Parathyroid adenoma (tissue), 2 donors: ENCODE data around the gene PLEKHA7.
"Not testable (repeated sequence)": the region's sequence is repeated elsewhere in the genome, so short reads cannot be mapped to it uniquely, and the experiment has no call there.

Experiments
- H2AFZ ChIP-seq: fragments of 300-600 bp; sonication (generic); one replicate; pipeline ENCODE4 v1.7.0; 2017; ENCODE audit warnings: antibody characterized with exemption, mild to moderate bottlenecking
- H3K27ac ChIP-seq: fragments of 300-600 bp; sonication (generic); one replicate; pipeline ENCODE4 v1.7.0; 2017
- H3K27me3 ChIP-seq: fragments of 300-600 bp; sonication (generic); one replicate; pipeline ENCODE4 v1.7.0; 2017; ENCODE audit warnings: low read length; ENCODE audit not compliant: control insufficient read depth, insufficient read depth
- H3K36me3 ChIP-seq: fragments of 300-600 bp; sonication (generic); one replicate; pipeline ENCODE4 v1.7.0; 2017; ENCODE audit warnings: low read length; ENCODE audit not compliant: control insufficient read depth, insufficient read depth
- H3K4me1 ChIP-seq: fragments of 300-600 bp; sonication (generic); one replicate; pipeline ENCODE4 v1.7.0; 2017; ENCODE audit warnings: control low read depth
- H3K4me2 ChIP-seq: fragments of 300-600 bp; sonication (generic); one replicate; pipeline ENCODE4 v1.7.0; 2017; ENCODE audit warnings: low read length
- H3K4me3 ChIP-seq: fragments of 300-600 bp; sonication (generic); one replicate; pipeline ENCODE4 v1.7.0; 2017; ENCODE audit warnings: low read depth, low read length
- H3K79me2 ChIP-seq: fragments of 300-600 bp; sonication (generic); one replicate; pipeline ENCODE4 v1.7.0; 2017; ENCODE audit warnings: control low read depth
- H3K9ac ChIP-seq: fragments of 300-600 bp; sonication (generic); one replicate; pipeline ENCODE4 v1.7.0; 2017; ENCODE audit warnings: mild to moderate bottlenecking
- H3K9me3 ChIP-seq: fragments of 300-600 bp; sonication (generic); one replicate; pipeline ENCODE4 v1.7.0; 2017; ENCODE audit warnings: low read length; ENCODE audit not compliant: control insufficient read depth
- TF ChIP-seq, protein P1 (sequence below): fragments of 300-600 bp; sonication (generic); IDR thresholded peaks from one replicate; pipeline ENCODE4 v1.7.0; 2017; ENCODE audit warnings: antibody characterized with exemption, mild to moderate bottlenecking
- donor health status: primary hyperparathyroidism.

PLEKHA7 gene

DNA sequence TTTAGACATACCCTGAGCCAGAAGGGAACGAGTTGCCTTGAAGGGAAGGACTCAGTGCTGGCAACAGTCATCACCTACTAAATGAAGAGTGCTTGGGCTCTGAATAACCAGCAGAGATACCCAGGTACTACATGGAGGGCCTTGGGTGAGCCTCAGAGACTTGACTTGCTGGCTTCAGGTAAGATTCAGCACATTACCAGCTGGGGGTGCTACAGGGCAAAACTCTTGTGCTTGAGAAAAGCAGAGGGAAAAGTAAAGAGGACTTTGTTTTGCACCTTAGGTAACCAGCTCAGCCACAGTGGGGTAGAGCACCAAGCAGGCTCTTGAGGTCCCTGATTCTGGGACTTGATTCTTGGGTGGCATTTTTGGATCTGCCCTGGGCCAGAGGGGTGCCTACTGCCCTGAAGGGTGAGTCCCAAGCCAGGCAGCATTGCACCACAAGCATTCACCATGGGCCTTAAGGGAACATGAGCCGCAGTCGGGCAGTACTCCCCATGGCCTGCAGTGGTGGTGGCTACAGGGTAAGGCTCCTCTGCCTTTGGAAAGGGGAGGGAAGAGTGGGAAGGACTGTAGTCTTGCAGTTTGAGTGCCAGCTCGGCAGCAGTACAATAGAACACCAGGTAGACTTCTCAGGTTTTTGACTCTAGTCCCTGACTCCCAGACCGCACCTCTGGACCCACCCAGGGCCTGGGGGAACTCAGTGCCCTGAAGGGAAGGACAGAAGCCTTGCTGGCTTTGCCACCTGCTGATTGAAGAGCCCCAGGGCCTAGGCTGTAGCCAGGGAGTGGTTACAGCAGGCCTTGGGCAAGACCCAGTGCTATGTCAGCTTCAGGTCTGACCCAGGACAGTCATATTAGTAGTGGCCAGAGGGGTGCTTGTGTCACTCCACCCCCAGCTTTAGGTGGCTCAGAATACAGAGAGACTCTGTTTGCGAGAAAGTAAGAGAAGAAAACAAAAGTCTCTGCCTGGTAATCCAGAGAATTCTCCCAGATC lies 22.7 kb upstream of the PLEKHA7 start:
- H3K9me3 ChIP-seq: no peaks in the 10 kb centered on the region
- no peak overlapping the region for H3K4me3 ChIP-seq
- H3K9ac ChIP-seq: no peak overlapping the region
- no peaks in the 10 kb centered on the region for H3K36me3 ChIP-seq
- H3K4me2 ChIP-seq: no peak overlapping the region
- TF ChIP-seq, protein P1, sequence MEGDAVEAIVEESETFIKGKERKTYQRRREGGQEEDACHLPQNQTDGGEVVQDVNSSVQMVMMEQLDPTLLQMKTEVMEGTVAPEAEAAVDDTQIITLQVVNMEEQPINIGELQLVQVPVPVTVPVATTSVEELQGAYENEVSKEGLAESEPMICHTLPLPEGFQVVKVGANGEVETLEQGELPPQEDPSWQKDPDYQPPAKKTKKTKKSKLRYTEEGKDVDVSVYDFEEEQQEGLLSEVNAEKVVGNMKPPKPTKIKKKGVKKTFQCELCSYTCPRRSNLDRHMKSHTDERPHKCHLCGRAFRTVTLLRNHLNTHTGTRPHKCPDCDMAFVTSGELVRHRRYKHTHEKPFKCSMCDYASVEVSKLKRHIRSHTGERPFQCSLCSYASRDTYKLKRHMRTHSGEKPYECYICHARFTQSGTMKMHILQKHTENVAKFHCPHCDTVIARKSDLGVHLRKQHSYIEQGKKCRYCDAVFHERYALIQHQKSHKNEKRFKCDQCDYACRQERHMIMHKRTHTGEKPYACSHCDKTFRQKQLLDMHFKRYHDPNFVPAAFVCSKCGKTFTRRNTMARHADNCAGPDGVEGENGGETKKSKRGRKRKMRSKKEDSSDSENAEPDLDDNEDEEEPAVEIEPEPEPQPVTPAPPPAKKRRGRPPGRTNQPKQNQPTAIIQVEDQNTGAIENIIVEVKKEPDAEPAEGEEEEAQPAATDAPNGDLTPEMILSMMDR: no peak
- no peak overlapping the region for H2AFZ ChIP-seq
- no peaks in the 10 kb centered on the region for H3K4me1 ChIP-seq
- H3K79me2 ChIP-seq: no peaks in the 10 kb centered on the region
- no peak overlapping the region for H3K27ac ChIP-seq
- no peaks in the 10 kb centered on the region for H3K27me3 ChIP-seq

DNA sequence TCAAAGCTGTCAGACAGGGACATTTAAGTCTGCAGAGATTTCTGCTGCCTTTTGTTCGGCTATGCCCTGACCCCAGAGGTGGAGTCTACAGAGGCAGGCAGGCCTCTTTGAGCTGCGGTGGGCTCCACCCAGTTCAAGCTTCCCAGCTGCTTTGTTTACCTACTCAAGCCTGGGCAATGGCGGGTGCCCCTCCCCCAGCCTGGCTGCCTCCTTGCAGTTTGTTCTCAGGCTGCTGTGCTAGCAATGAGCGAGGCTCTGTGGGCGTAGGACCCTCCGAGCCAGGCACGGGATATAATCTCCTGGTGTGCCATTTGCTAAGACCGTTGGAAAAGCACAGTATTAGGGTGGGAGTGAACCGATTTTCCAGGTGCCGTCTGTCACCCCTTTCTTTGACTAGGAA lies 19.8 kb upstream of the PLEKHA7 start:
- not testable (repeated sequence) for H3K9ac ChIP-seq, H3K27ac ChIP-seq, H3K4me3 ChIP-seq, H3K36me3 ChIP-seq, H2AFZ ChIP-seq, H3K79me2 ChIP-seq, H3K9me3 ChIP-seq, H3K4me1 ChIP-seq, H3K27me3 ChIP-seq, H3K4me2 ChIP-seq

DNA sequence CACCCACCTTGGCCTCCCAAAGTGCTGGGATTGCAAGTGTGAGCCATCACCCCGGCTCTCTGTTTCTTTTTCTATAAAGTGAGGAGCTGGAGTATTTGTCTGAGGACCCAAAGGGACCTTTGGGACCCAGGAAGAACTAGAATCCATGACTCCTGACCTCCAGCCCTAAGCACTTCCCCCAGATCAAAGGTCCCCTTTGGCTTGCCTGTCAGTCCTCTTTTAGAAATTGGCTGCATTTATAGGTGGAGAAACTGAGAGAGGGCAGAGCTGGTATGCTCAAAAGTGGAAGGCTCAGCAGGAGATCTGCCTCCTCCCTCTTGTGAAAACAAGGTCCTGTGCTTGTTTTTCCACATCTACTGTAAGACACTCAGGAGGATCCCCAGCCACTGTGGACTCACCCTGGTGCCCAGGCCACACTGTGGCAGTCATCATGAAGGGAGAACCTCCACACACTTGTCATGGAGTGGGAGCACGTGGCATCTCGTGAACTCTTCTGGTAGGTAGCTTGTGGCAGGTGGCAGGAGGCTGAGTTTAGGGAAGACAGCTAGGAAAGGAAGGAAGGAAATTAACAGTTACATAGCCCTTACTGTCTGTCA lies 12.4 kb upstream of the PLEKHA7 start:
- Histone ChIP-seq H3K4me2 (no peak overlapping the region), H3K9ac (no peak overlapping the region), H3K4me1 (no peaks in the 10 kb centered on the region), H3K4me3 (no peak overlapping the region), H3K79me2 (no peaks in the 10 kb centered on the region), H3K9me3 (no peaks in the 10 kb centered on the region), H2AFZ (no peak overlapping the region), H3K27me3 (no peaks in the 10 kb centered on the region), H3K36me3 (no peaks in the 10 kb centered on the region), H3K27ac (no peak overlapping the region)
- TF ChIP-seq, protein P1: no peak

DNA sequence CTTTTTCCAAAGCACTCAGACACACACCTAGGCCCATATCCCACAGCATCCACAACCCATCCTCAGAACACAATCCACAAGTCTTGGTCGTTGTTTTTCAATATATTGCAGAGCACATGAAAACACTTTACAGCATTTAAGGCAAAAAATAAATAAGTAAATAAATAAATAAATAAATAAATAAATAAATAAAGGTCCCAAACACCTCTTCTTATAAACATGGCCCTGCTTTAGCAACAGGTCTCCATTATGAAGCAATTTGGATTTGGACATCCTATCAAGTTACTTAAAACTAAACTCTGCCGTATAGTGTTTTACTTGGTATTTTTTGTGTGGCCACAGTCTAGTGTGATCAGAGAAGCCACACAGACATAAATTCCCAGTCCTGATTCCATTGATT lies 10.7 kb upstream of the PLEKHA7 start:
- no peaks in the 10 kb centered on the region for H3K79me2 ChIP-seq
- H3K27me3 ChIP-seq: no peaks in the 10 kb centered on the region
- H3K27ac ChIP-seq: no peak overlapping the region
- TF ChIP-seq, protein P1: no peak
- no peak overlapping the region for H3K4me2 ChIP-seq
- H2AFZ ChIP-seq: no peak overlapping the region
- no peaks in the 10 kb centered on the region for H3K4me1 ChIP-seq
- no peaks in the 10 kb centered on the region for H3K36me3 ChIP-seq
- H3K9me3 ChIP-seq: no peaks in the 10 kb centered on the region
- no peak overlapping the region for H3K4me3 ChIP-seq
- no peak overlapping the region for H3K9ac ChIP-seq

DNA sequence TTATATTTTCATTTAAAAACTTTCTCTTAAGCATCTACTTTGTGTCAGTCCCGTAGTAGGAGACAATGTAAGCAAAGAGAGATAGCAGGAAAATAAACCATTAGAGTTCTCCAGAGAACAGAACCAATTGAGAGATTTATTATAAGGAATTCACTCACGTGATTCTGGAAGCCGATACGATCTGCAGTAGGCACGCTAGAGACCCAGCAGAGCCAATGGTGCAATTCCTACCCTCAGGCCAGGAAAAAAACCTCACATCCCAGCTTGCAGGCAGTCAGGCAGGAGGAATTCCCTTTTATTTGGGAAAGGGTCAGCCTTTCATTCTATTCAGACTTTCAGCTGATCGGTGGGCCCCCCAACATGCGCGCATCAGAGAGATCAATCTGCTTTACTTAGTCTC lies 7.3 kb upstream of the PLEKHA7 start:
- Histone ChIP-seq H3K27ac (no peak overlapping the region), H3K36me3 (no peaks in the 10 kb centered on the region), H3K79me2 (no peaks in the 10 kb centered on the region), H2AFZ (no peak overlapping the region), H3K4me1 (no peaks in the 10 kb centered on the region), H3K9me3 (no peaks in the 10 kb centered on the region), H3K9ac (no peak overlapping the region), H3K4me2 (no peak overlapping the region), H3K27me3 (no peaks in the 10 kb centered on the region), H3K4me3 (no peak overlapping the region)
- TF ChIP-seq, protein P1: no peak
